HG03432 (cell line): ENCODE results near the gene RBM4B.
"Not testable (repeated sequence)": the region's sequence is repeated elsewhere in the genome, so short reads cannot be mapped to it uniquely, and the experiment has no call there.

Source experiments
- ATAC-seq: cut with Tn5 transposase; IDR thresholded peaks from one replicate; pipeline ENCODE4 v1.9.1; 2021; ENCODE audit warnings: mild to moderate bottlenecking, moderate library complexity; ENCODE audit not compliant: unreplicated experiment

The RBM4B gene

GRCh38 chr11:66649903-66650302 lies 27.8 kb downstream of the RBM4B start:
- no peak for ATAC-seq

GRCh38 chr11:66646828-66647227 lies 30.9 kb downstream of the RBM4B start:
- no peak for ATAC-seq

GRCh38 chr11:66643745-66644437 lies 33.8 kb downstream of the RBM4B start:
- no peak for ATAC-seq

DNA sequence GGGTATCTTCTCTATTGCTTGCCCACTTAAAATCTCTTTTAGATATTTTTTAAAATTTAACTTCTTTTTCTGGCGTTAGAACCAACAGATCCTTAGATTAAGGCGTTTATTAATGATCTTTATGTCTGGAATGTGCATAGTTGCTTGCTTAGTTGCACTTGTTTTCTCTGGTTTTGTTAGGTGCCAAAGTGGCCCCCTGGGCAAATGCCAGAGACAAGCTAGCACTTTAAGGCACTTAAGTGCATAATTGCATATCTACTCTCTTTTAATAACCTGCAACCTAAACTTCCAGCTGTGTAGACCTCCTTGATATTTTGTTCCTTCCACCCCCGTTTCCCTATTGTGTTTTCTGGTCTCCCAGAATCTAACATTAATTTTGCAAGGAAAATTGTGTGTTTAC lies 35.9 kb downstream of the RBM4B start:
- ATAC-seq: no peak

DNA sequence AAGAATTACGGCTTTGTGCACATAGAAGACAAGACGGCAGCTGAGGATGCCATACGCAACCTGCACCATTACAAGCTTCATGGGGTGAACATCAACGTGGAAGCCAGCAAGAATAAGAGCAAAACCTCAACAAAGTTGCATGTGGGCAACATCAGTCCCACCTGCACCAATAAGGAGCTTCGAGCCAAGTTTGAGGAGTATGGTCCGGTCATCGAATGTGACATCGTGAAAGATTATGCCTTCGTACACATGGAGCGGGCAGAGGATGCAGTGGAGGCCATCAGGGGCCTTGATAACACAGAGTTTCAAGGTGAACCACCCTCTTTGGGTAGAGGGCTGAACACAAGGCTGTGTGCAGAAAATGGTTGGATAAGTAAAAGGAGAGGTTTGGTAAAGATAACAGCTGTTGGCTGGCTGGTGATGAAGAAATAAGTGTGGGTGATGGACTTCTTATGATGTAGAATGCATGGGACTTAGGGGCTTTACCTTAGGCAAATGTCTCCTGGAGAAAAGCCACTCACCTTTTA lies 37.8 kb downstream of the RBM4B start:
- not testable (repeated sequence) for ATAC-seq

DNA sequence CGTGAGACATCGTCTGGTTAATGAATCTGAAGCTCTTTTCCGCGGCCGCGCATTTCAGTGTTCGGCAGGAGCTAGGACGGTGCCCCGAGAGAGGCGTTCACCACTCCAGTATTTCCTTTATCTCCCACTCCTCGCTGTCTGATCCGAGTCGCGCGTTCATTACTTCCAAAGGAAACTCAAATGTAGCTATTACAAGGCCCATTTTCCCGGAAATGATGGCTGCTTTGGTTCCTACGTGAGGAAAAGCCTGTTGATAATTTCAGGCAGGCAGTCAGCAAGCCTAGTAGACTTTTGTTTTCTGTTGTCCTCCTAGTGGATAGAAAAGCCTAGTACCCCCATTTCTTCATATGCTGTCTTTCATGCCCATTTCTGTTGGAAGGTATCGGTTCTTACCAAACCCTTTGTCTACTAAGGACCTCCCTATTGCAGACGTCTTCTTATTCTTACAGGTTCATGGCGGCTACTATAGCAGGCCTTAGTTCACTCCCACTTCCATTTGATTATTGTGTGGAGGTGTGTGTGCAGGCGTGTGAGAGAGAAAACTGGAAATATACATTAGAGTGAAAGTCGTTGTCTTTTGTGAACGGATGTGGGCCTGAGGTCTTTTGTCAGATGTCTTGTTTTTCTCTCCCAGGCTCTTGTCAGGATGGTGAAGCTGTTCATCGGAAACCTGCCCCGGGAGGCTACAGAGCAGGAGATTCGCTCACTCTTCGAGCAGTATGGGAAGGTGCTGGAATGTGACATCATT lies 38.4 kb downstream of the RBM4B start:
- no peak for ATAC-seq

GRCh38 chr11:66638177-66639065 lies 39.3 kb downstream of the RBM4B start, which contains the start of gene RBM4:
Gene RBM4, plus strand, starts transcription at chr11:66638703. Its CDS starts 1,009 bp downstream, at chr11:66639712.
- peak; percentile 93 for ATAC-seq

GRCh38 chr11:66637557-66638176 lies 40.0 kb downstream of the RBM4B start:
- ATAC-seq: no peak

GRCh38 chr11:66636411-66636810 lies 41.3 kb downstream of the RBM4B start:
- no peak for ATAC-seq

DNA sequence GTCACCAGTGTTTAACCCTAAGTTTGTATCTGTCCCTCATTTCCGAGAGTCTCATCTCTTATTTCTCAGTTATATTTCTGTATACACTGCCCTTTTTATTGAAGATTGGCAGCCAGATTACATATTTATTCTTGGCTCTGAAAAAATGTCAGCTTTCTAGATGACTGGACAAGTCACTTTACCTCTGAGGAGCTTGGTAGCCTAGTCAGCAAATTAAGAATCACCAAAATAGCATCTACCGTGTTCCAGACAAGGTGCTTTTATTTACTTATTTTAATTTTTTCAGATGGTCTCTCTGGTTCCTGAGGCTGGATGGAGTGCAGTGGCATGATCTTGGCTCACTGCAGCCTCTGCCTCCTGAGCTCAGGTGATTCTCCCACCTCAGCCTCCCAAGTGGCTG lies 44.7 kb downstream of the RBM4B start:
- no peak for ATAC-seq

GRCh38 chr11:66631883-66632282 lies 45.8 kb downstream of the RBM4B start:
- no peak for ATAC-seq

- ATAC-seq: no peak
These were observed 48.3 kb downstream of the RBM4B start for GRCh38 chr11:66629356-66629755.

DNA sequence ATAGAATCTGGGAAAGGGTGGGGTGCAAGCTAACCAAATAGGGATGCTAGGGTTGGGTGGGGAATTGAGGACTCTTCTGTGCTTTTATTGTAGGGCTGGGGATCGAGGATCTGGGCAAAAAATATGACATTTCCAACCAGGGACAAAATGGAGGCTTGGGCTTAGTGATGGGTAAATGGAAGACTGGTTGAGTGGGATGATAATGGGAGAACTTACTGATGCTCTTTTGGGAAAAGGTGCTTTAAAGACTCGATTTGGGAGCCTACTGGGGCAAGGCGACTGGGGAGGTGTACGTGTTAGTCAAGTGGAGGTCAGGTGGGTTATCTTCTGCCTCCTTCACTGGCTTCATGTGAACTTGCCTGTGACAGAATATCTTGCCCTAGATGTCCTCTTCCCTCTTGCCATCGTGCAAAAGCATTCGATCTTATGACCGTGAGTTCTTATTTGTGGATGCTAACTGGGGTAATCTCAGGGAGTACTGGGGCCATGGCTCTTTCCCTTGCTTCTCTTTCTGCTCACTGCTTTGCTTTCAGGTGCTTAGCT lies 49.6 kb downstream of the RBM4B start:
- ATAC-seq: no peak

DNA sequence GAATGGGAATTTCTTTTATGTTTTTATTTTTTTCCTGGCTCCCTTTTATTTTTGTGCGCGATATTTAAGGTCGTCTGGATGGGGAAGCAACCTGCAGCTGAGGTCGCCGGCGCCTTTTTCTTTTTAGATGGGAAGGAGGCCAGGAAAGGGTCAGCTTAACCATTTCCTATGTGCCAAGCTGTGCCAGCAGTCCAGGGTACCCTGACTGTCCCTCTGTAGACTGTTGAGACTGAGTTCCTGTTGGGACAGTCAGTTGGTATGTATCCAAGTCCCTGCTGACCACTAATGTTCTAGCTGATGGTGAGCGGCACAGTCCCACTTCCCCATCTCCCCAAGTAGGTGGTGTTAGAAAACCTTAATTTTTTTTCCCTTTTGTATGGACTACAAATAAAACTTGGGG lies 50.8 kb downstream of the RBM4B start:
- ATAC-seq: no peak

GRCh38 chr11:66626382-66626781 lies 51.3 kb downstream of the RBM4B start:
- ATAC-seq: no peak

DNA sequence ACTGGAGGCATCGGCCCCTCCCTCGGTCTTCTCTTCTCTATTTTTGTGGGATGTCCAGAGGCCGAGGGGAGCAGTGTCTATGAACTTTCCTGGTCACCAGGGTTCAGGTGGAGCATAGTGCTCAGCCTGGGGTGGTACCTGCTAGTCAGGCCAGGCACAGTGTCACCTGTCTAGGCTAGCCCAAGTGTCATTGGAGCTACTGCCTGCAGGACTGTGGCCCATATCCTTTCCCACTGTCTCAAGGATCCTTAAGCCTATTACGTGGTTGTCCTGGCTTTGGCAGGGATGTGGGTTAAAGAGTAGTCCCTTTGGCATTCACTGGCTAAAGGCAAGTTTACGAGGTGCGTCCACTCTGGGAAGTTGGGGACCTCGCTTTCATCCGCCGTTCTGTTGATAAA lies 51.9 kb downstream of the RBM4B start:
- no peak for ATAC-seq

GRCh38 chr11:66625041-66625751 lies 52.5 kb downstream of the RBM4B start:
- no peak for ATAC-seq

- ATAC-seq: no peak
These were observed 53.2 kb downstream of the RBM4B start for GRCh38 chr11:66624450-66624849.

- ATAC-seq: no peak
These were observed 58.6 kb downstream of the RBM4B start for GRCh38 chr11:66619080-66619554.
